Stimulated activated CD8-positive, alpha-beta memory T cell treated with anti-CD3 and anti-CD28 coated beads, Interleukin-15, amount 100 ng/mL, for 4 hours (primary cell): ENCODE data around the gene PSTPIP1.

Source experiments
- DNase-seq, 2 donors: peaks; one replicate each; pipeline ENCODE4 v3.0.0-alpha.2; 2020; ENCODE audit warnings: low read depth in 2 of 2

PSTPIP1 gene

GRCh38 chr15:77042955-77043920, 48.3 kb downstream of the PSTPIP1 start:
- no peak for DNase-seq

- no peak for DNase-seq
These were observed 49.5 kb downstream of the PSTPIP1 start for GRCh38 chr15:77044228-77045042.

- no peak for DNase-seq
These were observed 51.1 kb downstream of the PSTPIP1 start for GRCh38 chr15:77045985-77046384.

- DNase-seq = no peak
These were observed 51.9 kb downstream of the PSTPIP1 start for GRCh38 chr15:77046704-77047412.

- DNase-seq = no peak
These were observed 53.4 kb downstream of the PSTPIP1 start for GRCh38 chr15:77048135-77048876.

GRCh38 chr15:77052556-77052955, 57.6 kb downstream of the PSTPIP1 start:
- DNase-seq = no peak

GRCh38 chr15:77053709-77054108, 58.8 kb downstream of the PSTPIP1 start:
- no peak for DNase-seq

- DNase-seq = no peak
These were observed 62.1 kb downstream of the PSTPIP1 start for GRCh38 chr15:77057072-77057471.

- DNase-seq = no peak
These were observed 62.8 kb downstream of the PSTPIP1 start for GRCh38 chr15:77057685-77058084.

- DNase-seq = no peak
These were observed 63.5 kb downstream of the PSTPIP1 start for GRCh38 chr15:77058468-77058867.

- DNase-seq = no peak
These were observed 64.9 kb downstream of the PSTPIP1 start for GRCh38 chr15:77059786-77060361.

GRCh38 chr15:77060546-77060945, 65.6 kb downstream of the PSTPIP1 start:
- no peak for DNase-seq

GRCh38 chr15:77063249-77063648, 68.3 kb downstream of the PSTPIP1 start:
- DNase-seq = no peak

GRCh38 chr15:77064063-77064462, 69.1 kb downstream of the PSTPIP1 start:
- DNase-seq = no peak

GRCh38 chr15:77064539-77065308, 69.8 kb downstream of the PSTPIP1 start:
- DNase-seq = no peak

GRCh38 chr15:77066971-77067690, 72.2 kb downstream of the PSTPIP1 start:
- DNase-seq = no peak

GRCh38 chr15:77067691-77068367, 72.9 kb downstream of the PSTPIP1 start:
- DNase-seq = no peak

- DNase-seq = no peak
These were observed 73.7 kb downstream of the PSTPIP1 start for GRCh38 chr15:77068633-77069032.
